GM12865 (cell line): ENCODE results near the gene PROX1.

Experiments used
- DNase-seq: peaks from one replicate; pipeline ENCODE4 v3.0.0; 2010; ENCODE audit warnings: low read depth
- H3K4me3 ChIP-seq: 2 replicates; pipeline ENCODE4 v1.5.1; 2011; ENCODE audit warnings: mild to moderate bottlenecking, low read depth, low read length, control low read depth
- TF ChIP-seq, protein P1 (sequence below): IDR thresholded peaks from 2 replicates; pipeline ENCODE4 v1.5.1; 2011; ENCODE audit warnings: low read length, control low read depth, low read depth, inconsistent platforms; ENCODE audit not compliant: insufficient read depth; ENCODE audit errors: missing control alignments

PROX1 gene

GRCh38 chr1:213985209-213986019, 2.4 kb upstream of the PROX1 start:
- TF ChIP-seq, protein P1, sequence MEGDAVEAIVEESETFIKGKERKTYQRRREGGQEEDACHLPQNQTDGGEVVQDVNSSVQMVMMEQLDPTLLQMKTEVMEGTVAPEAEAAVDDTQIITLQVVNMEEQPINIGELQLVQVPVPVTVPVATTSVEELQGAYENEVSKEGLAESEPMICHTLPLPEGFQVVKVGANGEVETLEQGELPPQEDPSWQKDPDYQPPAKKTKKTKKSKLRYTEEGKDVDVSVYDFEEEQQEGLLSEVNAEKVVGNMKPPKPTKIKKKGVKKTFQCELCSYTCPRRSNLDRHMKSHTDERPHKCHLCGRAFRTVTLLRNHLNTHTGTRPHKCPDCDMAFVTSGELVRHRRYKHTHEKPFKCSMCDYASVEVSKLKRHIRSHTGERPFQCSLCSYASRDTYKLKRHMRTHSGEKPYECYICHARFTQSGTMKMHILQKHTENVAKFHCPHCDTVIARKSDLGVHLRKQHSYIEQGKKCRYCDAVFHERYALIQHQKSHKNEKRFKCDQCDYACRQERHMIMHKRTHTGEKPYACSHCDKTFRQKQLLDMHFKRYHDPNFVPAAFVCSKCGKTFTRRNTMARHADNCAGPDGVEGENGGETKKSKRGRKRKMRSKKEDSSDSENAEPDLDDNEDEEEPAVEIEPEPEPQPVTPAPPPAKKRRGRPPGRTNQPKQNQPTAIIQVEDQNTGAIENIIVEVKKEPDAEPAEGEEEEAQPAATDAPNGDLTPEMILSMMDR, result no peak
- no peak for DNase-seq
- H3K4me3 ChIP-seq, result no peak overlapping the region

GRCh38 chr1:213986020-213986924, 1.5 kb upstream of the PROX1 start:
- TF ChIP-seq, protein P1, result no peak
- no peak overlapping the region for H3K4me3 ChIP-seq
- DNase-seq, result no peak

DNA sequence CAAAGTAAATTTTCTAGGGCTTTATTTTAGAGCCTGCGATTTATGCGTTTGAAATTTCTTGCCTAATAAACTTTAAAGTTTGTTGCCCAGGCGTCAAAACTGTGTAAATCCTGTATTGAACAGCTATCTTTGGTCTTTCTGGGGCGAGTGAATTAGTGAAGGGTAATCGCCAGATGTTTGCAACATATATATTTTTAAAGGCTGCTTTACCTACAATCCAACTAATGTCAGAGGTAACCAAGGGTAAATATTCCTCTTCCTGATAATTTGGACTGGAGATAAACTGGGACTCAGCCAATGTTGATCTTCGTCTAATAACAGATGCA, 885 bp upstream of the PROX1 start:
- DNase-seq, result no peak
- TF ChIP-seq, protein P1, result no peak
- no peak overlapping the region for H3K4me3 ChIP-seq

GRCh38 chr1:213987422-213987926, 299 bp upstream of the PROX1 start:
- H3K4me3 ChIP-seq, result peak overlapping the region; percentile 48
- TF ChIP-seq, protein P1, result no peak
- peak; percentile 57 for DNase-seq

DNA sequence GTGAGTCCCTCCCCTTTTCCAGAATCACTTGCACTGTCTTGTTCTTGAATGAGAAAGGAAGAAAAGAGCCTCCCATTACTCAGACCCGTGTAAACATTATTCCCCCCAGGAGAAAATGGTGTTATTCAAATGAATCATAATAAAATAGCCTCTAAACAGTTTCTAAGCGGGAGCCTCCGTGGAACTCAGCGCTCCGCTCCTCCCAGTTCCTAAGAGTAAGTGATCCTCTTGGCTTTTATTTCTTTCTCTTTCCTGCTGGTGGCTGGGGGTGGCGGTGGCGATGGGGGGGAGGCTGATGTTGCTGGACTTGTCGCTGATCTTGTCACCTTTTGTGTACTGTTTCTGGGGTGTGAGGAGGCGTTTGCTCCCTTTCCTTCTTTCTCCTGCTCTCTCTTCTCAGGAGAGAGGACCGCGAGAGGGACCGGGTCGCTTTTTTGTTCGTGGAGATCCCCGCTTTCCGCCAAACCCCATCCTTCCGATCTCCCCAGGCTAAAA, 781 bp downstream of the PROX1 start:
- TF ChIP-seq, protein P1, result no peak
- peak overlapping the region; percentile 48 for H3K4me3 ChIP-seq
- no peak for DNase-seq

- peak overlapping the region; percentile 48 for H3K4me3 ChIP-seq
- TF ChIP-seq, protein P1, result no peak
- DNase-seq, result peak; percentile 24
These were observed 1.5 kb downstream of the PROX1 start for GRCh38 chr1:213989002-213989855.
